Measurements from ENCODE around the gene DAP.
"Not testable (repeated sequence)": the region's sequence is repeated elsewhere in the genome, so short reads cannot be mapped to it uniquely, and the experiment has no call there.

The DAP gene

GRCh38 chr5:10733426-10733825 is 27.6 kb downstream of the DAP start:
- DNase-seq = no peak

- DNase-seq = no peak
Observed at GRCh38 chr5:10731913-10732312, 29.1 kb downstream of the DAP start.

GRCh38 chr5:10730043-10730351 is 31.0 kb downstream of the DAP start:
- DNase-seq = no peak

- no peak for DNase-seq
Observed at GRCh38 chr5:10729320-10730042, 31.6 kb downstream of the DAP start.

GRCh38 chr5:10728679-10729078 is 32.4 kb downstream of the DAP start:
- DNase-seq = no peak

GRCh38 chr5:10727861-10728260 is 33.2 kb downstream of the DAP start:
- no peak for DNase-seq

- DNase-seq = no peak
Observed at GRCh38 chr5:10726913-10727517, 34.0 kb downstream of the DAP start.

- no peak for DNase-seq
Observed at GRCh38 chr5:10726179-10726912, 34.7 kb downstream of the DAP start.

- no peak for DNase-seq
Observed at GRCh38 chr5:10725636-10726035, 35.4 kb downstream of the DAP start.

GRCh38 chr5:10724781-10725507 is 36.1 kb downstream of the DAP start:
- no peak for DNase-seq

GRCh38 chr5:10723514-10723913 is 37.5 kb downstream of the DAP start:
- DNase-seq = no peak

GRCh38 chr5:10720766-10721165 is 40.3 kb downstream of the DAP start:
- not testable (repeated sequence) for DNase-seq

- no peak for DNase-seq
Observed at GRCh38 chr5:10719965-10720364, 41.1 kb downstream of the DAP start.

GRCh38 chr5:10718617-10719016 is 42.4 kb downstream of the DAP start:
- DNase-seq = not testable (repeated sequence)

- not testable (repeated sequence) for DNase-seq
Observed at GRCh38 chr5:10716825-10717224, 44.2 kb downstream of the DAP start.

- DNase-seq = no peak
Observed at GRCh38 chr5:10715605-10716290, 45.3 kb downstream of the DAP start.

GRCh38 chr5:10712574-10713366 is 48.3 kb downstream of the DAP start:
- no peak for DNase-seq

- no peak for DNase-seq
Observed at GRCh38 chr5:10711562-10711961, 49.5 kb downstream of the DAP start.

GRCh38 chr5:10710513-10711128 is 50.4 kb downstream of the DAP start:
- no peak for DNase-seq

- DNase-seq = no peak
Observed at GRCh38 chr5:10709933-10710332, 51.1 kb downstream of the DAP start.

GRCh38 chr5:10709409-10709808 is 51.6 kb downstream of the DAP start:
- DNase-seq = no peak

Data from NCI-H345 (cell line).